NCI-H510A (cell line): Measurements from ENCODE around the gene THSD4.
"Not testable (repeated sequence)": the region's sequence is repeated elsewhere in the genome, so short reads cannot be mapped to it uniquely, and the experiment has no call there.

Experiments used
- DNase-seq: peaks from one replicate; lab custom pipeline; 2025; lab: John Stamatoyannopoulos, UW

THSD4 gene

GRCh38 chr15:71124937-71125790, 9.9 kb downstream of the THSD4 start:
- no peak for DNase-seq

GRCh38 chr15:71125831-71126450, 10.7 kb downstream of the THSD4 start:
- no peak for DNase-seq

GRCh38 chr15:71127083-71127482, 11.8 kb downstream of the THSD4 start:
- DNase-seq: no peak

- not testable (repeated sequence) for DNase-seq
These were observed 12.9 kb downstream of the THSD4 start for GRCh38 chr15:71128159-71128558.

GRCh38 chr15:71128939-71129562, 13.8 kb downstream of the THSD4 start:
- DNase-seq: no peak

GRCh38 chr15:71129669-71130068, 14.4 kb downstream of the THSD4 start:
- DNase-seq: no peak

DNA sequence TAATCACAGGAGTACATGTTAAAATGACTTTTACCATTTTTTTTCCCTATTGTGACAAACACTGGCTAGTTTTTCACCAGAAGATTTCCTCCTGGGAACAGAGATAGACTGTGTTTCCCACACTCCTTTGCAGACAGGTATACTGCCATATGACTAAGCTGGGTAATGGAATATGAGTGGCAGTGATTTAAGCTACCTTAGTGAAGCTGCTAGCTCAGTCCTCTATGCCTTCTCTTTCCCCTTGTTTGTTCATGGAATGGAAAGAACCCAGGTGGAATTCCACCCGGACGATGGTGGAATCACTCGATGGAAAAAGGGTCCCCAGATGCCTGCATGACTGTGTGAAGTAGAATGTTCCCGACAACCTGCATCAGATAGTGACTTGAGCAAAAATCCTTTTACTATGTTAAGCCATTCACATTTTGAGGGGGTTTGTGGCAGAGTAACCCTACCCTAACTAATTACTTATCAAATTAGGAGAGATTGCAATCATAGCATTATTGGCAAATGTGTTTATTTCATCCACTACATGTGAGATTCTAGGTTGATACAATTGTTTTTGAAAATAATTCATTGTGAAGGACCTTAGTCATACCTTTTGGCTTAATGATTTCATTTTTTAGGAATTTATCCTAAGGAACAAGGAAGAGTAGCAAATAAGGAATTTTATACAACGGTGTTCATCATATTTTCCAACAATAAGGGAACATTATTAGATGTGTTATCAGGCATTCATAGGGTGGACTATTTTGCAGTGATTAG, 16.5 kb downstream of the THSD4 start:
- DNase-seq: no peak

DNA sequence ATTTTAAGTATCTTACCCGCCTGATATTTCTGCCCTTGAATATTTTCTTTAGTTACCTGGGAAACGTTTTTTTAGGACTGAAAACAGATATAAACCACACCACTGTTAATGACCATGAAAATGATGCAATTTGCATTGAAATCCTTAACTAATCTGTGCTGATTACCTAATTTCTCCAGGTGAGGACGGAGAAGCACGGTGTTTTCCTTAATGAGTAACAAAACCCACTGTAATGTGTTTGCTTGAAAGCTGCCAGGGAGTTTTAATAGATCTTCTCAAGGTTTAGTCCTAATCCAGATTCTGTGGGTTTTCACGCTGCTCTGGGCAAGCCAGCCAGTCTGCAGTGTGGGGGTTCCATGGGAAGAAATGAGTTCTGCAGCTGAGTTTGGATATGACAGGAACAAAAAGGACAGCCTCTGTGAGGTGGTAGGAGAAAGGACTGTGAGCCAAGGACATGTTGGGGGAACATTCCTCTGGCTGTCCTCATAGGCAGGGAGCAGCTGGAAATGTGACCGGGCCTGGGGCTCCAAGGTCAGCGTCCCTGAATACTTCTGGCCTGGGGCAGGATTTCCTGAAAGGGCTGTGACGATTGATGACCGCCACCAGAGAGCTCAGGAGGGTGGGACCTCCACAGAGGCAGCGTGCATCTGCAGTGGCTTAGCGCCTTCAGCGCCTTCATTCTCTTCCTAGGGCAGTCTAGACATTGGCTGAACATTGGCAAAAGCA, 18.6 kb downstream of the THSD4 start:
- no peak for DNase-seq

GRCh38 chr15:71136159-71136783, 21.0 kb downstream of the THSD4 start:
- no peak for DNase-seq

- no peak for DNase-seq
These were observed 21.7 kb downstream of the THSD4 start for GRCh38 chr15:71136793-71137518.

DNA sequence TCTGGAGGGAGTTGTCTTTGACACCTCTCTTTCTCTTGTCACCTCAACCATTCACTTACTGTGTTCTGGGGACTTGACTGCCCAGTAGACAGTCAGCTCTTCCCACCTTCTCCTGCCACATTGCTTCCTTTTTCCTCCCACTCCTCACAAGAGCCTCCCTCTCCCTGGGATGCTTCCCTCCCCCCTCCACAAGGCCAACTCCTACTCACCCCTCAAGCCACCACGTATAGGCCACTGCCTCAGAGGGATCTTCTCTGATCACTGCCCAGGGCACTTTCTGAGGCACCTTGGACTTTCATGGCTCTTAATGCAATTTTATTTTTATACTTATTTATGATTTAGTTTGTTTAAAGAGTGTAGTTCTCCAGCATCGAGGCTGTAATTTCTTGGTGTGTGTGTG, 23.2 kb downstream of the THSD4 start:
- no peak for DNase-seq

- DNase-seq: no peak
These were observed 24.0 kb downstream of the THSD4 start for GRCh38 chr15:71139241-71139640.

GRCh38 chr15:71141572-71141971, 26.3 kb downstream of the THSD4 start:
- no peak for DNase-seq

DNA sequence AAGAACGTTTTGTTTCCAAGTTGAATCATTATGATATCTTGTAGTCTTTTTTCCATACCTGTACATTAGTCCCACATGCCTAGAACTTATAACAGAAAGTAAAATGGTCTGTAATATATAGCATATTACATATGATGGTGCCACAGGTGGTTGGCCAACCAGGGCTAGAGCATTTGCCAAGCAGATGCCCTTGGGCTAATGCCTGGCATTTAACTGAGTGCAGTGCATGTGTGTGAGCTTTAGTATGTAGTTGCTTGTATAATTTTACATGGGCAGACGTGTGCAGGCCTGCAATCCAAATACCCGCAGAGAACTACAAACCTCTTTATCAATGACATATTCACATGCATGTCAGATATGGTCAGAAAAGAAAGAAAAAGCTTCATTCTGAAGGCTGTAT, 27.5 kb downstream of the THSD4 start:
- DNase-seq: no peak

DNA sequence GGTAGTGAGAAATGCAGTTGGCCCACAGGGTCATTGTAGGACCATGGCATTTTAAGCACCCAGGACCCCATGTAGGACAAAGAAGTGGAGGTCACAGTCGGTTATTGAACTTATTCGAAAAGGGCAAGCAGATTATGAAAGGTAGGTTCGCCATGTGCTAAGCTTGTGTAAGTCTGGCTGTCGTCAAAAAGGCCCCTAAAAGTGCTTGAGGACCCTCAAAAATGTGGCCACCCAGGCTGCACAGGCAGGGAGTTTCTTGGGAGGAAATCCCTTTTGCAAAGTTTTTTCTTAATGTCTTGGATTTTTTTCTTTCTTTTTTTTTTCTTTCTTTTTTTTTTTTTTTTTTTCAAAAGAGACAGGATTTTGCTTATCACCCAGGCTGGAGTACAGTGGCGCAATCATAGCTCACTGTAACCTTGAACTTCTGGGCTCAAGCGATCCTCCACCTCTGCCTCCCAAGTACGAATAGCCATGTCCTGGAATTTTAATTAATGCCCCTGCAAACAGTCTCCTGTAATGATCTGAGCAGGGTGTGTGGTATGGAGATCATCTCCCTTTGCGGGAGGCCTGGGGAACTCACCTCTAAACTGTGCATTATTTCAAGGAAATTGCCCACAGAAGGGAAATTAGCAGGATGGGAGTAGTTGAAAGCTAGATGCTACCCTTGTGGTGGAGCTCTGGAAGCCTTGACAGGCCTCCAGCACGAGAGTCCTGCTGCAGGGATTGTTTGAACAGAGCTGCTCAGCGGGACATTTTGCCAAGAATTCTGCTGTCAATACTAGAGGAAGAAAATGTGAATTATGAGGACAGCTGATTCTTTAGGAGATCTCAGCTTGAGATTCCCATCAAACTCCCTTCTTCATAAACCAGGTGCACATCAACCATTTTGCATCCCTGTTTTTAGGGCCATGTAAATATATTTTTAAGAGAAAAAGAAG, 28.4 kb downstream of the THSD4 start:
- DNase-seq: no peak

- DNase-seq: no peak
These were observed 30.4 kb downstream of the THSD4 start for GRCh38 chr15:71145648-71146047.

DNA sequence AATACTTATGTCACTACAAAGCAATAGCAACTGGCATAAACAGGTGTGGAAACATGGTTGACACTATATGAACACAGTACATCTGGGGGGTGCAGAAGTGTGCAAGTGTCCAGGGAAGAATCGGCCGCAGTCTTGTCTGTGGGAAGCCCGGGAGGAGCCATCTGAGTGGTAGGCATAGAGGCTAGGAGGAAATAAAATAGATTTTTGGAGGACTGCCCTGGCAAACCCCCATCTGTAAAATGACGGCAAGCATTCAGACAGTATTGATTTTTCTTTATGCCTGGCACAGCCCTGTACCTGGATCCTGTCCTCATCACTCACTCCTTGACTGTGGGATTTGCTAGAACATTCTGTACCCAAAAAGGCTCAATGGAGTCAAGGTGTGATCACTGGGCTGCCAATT, 31.3 kb downstream of the THSD4 start:
- no peak for DNase-seq

GRCh38 chr15:71148048-71148447, 32.8 kb downstream of the THSD4 start:
- DNase-seq: no peak
